ENCODE measurements around the gene CLTRN. TPM values are rescaled to one million over a fixed set of nuclear protein-coding genes. Genes with fewer than 3 reads are reported as not detected.
"Not testable (repeated sequence)": the region's sequence is repeated elsewhere in the genome, so short reads cannot be mapped to it uniquely, and the experiment has no call there.

The CLTRN gene
- total RNA-seq, 6 experiments from 2014 or later = 8.8 to 14.0 (median 10.2) TPM

DNA sequence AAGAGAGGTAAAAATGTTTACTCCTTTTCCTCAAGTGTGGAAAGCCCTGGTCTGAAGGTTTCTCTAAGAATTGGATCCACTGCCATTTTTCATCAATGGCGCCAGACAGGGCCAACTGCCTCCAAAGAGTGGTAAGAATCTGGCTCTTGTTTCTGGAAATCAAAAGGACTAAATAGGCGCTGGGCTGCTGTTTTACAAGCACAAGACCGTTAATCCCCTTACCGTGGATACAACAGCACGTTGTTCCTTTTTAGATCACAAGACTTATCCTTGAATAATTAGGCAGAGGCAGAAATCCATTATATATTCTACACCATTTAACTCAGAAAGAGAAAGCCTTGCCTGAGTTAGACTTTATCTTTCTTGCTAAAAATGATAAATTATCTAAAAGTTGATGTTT lies 10.6 kb downstream of the CLTRN start:
- peaks cover 0 to 3% of the 10 kb centered on the region in 2 donors for H3K27me3 ChIP-seq
- no peak for TF ChIP-seq POLR2A (IDR thresholded peaks at IDR 0.05)
- TF ChIP-seq, protein P1, sequence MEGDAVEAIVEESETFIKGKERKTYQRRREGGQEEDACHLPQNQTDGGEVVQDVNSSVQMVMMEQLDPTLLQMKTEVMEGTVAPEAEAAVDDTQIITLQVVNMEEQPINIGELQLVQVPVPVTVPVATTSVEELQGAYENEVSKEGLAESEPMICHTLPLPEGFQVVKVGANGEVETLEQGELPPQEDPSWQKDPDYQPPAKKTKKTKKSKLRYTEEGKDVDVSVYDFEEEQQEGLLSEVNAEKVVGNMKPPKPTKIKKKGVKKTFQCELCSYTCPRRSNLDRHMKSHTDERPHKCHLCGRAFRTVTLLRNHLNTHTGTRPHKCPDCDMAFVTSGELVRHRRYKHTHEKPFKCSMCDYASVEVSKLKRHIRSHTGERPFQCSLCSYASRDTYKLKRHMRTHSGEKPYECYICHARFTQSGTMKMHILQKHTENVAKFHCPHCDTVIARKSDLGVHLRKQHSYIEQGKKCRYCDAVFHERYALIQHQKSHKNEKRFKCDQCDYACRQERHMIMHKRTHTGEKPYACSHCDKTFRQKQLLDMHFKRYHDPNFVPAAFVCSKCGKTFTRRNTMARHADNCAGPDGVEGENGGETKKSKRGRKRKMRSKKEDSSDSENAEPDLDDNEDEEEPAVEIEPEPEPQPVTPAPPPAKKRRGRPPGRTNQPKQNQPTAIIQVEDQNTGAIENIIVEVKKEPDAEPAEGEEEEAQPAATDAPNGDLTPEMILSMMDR (IDR thresholded peaks at IDR 0.05) = no peak
- no peak overlapping the region for H3K4me3 ChIP-seq
- WGBS (ENCODE audit: insufficient coverage, low coverage, low lambda C conversion rate, missing lambda C conversion rate) = 72% methylated on average over 5 of the region's 5 CpGs
- no peaks in the 10 kb centered on the region for H3K4me1 ChIP-seq
- ATAC-seq (no peak), DNase-seq (no peak)
- intact Hi-C loops (cut with DNase I) = no loop called here
- no peaks in the 10 kb centered on the region for H3K36me3 ChIP-seq
- H3K9me3 ChIP-seq = no peaks in the 10 kb centered on the region
- no peak overlapping the region for H3K27ac ChIP-seq

DNA sequence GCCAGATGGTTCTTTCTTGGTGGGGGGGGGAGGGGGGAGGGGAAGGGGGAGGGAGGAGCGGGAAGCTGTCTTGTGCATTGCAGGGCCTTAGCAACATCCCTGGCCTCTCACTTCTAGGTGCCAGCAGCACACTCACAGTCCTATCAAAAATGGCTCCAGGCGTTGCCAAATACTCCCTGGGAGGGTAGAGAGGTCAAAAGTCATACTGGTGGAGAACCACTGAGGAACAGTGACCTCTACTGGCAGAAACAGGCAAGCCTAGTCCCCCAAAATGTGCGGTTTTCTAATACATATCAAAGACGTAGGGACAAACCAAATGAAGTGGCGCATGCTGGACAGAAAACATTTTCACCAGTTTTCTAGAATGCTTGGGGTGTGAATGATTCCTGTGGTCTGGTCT lies 17.1 kb downstream of the CLTRN start:
- WGBS (ENCODE audit: insufficient coverage, low coverage, low lambda C conversion rate, missing lambda C conversion rate) = no CpG with 5 or more reads among the region's 5 CpGs
- ATAC-seq = peak; percentile 80 to 94 (median 88)
- H3K27me3 ChIP-seq; H3K9me3 ChIP-seq; DNase-seq; H3K27ac ChIP-seq; H3K36me3 ChIP-seq; intact Hi-C loops (cut with DNase I); H3K4me1 ChIP-seq; H3K4me3 ChIP-seq: not testable (repeated sequence)

DNA sequence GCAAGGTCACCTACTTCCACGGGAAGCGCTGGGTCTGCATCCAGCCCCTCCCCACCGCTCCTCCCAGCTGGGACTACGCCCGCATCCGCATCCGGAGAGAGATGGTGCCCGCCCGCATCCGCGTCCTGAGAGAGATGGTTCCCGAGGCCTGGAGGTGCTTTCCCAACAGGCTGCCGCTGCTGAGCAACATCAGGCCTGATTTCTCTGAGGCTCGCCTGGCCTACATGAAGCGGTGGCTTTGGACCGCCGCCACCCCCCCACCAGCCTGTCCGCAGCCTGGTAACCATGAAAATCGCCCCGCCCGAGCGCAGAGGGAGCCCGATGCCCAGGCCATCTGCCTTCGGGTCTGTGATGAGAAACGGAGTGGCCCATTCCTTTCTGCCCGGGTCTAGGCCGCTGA lies 18.1 kb downstream of the CLTRN start:
- no peak overlapping the region for H3K4me3 ChIP-seq
- ATAC-seq (no peak), DNase-seq (peak in 1 of 3 donors; percentile 40)
- TF ChIP-seq POLR2A (IDR thresholded peaks at IDR 0.05) = no peak
- TF ChIP-seq, protein P1 (IDR thresholded peaks at IDR 0.05) = no peak
- H3K27me3 ChIP-seq = peaks cover 0 to 3% of the 10 kb centered on the region in 2 donors
- intact Hi-C loops (cut with DNase I) = no loop called here
- no peaks in the 10 kb centered on the region for H3K36me3 ChIP-seq
- no peaks in the 10 kb centered on the region for H3K9me3 ChIP-seq
- no peak overlapping the region for H3K27ac ChIP-seq
- 80% methylated on average over 1 of the region's 27 CpGs for WGBS (ENCODE audit: insufficient coverage, low coverage, low lambda C conversion rate, missing lambda C conversion rate)
- H3K4me1 ChIP-seq = no peaks in the 10 kb centered on the region

DNA sequence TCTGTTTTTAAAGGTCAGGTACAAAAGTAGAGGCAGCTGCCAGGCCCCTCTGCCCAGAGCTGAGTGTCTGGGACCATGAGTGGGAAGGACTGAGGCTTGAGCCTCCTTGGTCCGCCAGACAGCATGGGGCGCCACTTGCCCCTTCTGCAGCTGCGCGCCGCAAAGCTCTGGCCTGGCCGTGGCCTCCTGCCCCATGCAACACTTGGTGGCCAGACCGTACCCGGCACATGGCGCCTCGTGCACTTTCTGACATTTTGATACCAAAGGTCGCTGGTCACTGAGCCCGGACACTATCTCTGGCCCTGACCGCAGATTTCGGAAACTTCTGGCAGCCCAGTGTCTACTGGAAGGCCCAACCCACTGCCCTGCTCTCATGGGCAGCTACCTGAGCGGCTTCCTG lies 18.6 kb downstream of the CLTRN start:
- no peak for DNase-seq
- no CpG with 5 or more reads among the region's 15 CpGs for WGBS (ENCODE audit: insufficient coverage, low coverage, low lambda C conversion rate, missing lambda C conversion rate)
- intact Hi-C loops (cut with DNase I) = no loop called here

DNA sequence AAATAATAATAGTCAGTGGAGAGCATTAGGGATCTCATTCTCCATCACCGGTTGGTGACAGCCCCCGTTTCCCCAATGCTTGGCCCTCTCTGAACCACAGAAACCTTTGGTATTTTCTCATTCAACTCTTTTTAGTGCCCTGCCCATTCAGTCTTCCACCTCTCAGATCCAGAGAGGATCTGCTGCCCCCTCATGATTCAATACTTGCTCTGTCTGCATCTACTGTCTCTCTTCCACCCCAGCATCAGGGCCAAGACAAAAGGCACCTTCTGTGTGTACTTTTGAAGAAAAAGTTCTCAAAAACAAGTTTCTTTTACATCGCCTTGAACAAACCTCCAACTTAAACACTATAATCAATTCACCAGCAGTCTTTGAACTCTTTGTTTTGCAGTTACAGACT lies 19.3 kb downstream of the CLTRN start:
- H3K36me3 ChIP-seq = no peaks in the 10 kb centered on the region
- no peaks in the 10 kb centered on the region for H3K9me3 ChIP-seq
- peaks cover 0 to 3% of the 10 kb centered on the region in 2 donors for H3K27me3 ChIP-seq
- H3K27ac ChIP-seq = no peak overlapping the region
- no peak for DNase-seq
- H3K4me1 ChIP-seq = no peaks in the 10 kb centered on the region
- intact Hi-C loops (cut with DNase I) = no loop called here
- WGBS (ENCODE audit: insufficient coverage, low coverage, low lambda C conversion rate, missing lambda C conversion rate) = 90% methylated on average over 1 of the region's 3 CpGs
- no peak for ATAC-seq
- H3K4me3 ChIP-seq = no peak overlapping the region
- TF ChIP-seq POLR2A (IDR thresholded peaks at IDR 0.05) = no peak
- TF ChIP-seq, protein P1 (IDR thresholded peaks at IDR 0.05) = no peak

More for the DNA sequence above, 18.6 kb downstream of the CLTRN start:
- TF ChIP-seq, protein P1 (IDR thresholded peaks at IDR 0.05) = no peak
- TF ChIP-seq POLR2A (IDR thresholded peaks at IDR 0.05) = no peak
- peak in 1 of 4 donors; percentile 25 for ATAC-seq
- Histone ChIP-seq H3K4me3 (no peak overlapping the region), H3K4me1 (no peaks in the 10 kb centered on the region), H3K9me3 (no peaks in the 10 kb centered on the region), H3K27ac (no peak overlapping the region), H3K27me3 (peaks cover 0 to 3% of the 10 kb centered on the region in 2 donors), H3K36me3 (no peaks in the 10 kb centered on the region)
